Measurements from ENCODE around the gene MYOT.
"Not testable (repeated sequence)": the region's sequence is repeated elsewhere in the genome, so short reads cannot be mapped to it uniquely, and the experiment has no call there.

The MYOT gene, protein sequence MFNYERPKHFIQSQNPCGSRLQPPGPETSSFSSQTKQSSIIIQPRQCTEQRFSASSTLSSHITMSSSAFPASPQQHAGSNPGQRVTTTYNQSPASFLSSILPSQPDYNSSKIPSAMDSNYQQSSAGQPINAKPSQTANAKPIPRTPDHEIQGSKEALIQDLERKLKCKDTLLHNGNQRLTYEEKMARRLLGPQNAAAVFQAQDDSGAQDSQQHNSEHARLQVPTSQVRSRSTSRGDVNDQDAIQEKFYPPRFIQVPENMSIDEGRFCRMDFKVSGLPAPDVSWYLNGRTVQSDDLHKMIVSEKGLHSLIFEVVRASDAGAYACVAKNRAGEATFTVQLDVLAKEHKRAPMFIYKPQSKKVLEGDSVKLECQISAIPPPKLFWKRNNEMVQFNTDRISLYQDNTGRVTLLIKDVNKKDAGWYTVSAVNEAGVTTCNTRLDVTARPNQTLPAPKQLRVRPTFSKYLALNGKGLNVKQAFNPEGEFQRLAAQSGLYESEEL

DNA sequence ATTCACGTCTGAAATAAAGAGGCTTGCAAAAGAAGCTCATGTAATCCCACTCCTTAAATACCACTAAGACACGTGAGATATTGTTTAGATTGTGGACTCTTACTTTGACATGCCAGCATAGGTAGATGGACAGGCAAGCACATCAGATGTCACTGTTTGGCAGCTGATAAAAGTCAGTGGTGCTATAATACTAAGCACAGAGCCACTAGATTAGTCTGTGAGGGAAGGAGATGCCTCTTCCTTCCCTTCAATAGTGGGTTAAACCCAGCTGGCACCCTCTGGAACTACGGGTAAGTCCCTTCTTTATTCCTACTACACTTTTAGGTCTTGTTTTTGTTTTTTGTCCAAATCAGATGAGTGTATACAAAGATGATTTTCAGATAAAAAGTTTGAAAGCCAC is at the start of gene MYOT:
Gene MYOT (plus strand): TSS at position 197 of the 400 bp plus-strand sequence. CDS start 2,792 bp downstream, outside the sequence.
- no peak for DNase-seq

DNA sequence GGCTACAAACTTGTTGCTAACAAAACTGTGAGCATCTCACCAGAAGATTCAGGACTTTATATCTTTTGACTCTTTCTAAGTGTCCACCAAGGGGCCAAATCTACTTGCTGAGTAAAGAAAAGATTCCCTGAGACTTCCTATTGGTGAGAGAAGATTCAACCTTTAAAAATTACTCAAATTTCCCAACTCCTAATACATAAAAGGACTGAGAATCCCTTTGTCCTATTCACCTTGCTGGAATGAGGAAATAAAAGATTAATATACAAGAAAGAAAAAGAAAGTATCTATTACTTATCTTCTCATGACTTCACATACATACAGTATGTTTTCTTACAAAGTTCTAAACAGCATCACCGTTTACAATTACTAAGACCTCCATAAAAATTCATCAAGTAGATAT is 47.9 kb upstream of the MYOT start:
- DNase-seq: no peak

DNA sequence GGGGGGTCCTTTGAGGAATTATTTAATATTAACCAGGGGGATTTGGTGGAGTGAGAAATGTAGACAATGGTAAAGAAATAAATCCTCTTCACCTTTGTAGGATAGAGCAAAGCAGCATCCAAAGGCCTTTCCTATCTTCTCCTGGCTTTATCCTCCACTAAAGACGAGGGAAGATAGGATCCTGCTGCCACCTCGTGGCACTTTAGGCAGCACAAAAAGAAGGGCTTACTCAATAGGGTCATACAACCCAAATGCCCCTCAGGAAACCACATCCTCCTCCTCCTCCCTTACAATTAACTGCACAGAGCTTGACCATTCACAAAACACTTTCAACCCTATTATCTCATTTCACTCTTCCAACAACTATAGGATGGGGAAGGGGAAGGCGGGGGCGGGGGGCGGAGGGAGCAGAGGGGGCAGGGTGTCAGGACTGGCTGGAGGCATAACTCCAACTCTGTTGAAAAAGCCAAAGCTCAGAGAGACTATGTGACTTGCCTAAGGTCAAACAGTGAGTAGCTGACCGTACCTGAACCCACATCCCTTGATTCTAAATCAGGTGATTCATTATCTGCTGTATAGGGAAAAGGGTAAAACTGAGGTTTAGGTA is 45.4 kb upstream of the MYOT start:
- no peak for DNase-seq

DNA sequence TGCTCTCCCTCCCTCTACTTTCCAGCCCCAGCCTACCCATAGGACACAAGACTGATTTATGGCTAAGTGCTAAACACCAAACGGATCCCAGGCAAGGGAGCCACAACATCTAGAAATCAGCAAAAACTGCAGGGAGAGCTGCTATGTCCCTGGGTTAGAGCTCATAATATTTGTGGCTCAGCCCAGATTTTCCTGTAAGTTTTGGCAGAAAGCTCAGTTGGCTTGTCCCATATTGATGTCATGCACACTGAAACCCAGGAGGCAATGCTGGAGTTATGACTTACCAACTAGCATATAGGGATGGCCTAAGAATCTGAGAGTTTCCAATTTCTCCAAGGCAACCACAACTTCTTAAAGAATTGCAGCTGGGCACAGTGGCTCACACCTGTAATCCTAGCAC is 44.7 kb upstream of the MYOT start:
- no peak for DNase-seq

DNA sequence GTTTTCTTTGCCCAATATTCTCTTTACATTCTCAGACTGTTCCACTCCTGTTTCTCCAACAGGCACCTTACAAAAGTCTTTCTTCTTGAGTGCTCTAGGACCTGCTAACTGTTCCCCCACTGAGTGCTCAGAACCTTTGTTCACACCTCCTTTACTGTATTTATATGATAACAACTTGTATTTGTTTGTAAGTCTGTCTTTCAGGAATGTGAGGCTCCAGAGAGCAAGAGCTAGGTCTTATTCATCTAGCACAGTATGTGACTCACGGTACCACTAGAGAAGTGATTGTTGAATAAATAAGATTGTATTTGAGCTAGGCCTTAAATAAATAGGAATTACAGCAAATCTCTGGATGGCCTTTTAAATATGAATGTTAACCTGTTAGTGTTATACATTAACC is 42.5 kb upstream of the MYOT start:
- DNase-seq: no peak

DNA sequence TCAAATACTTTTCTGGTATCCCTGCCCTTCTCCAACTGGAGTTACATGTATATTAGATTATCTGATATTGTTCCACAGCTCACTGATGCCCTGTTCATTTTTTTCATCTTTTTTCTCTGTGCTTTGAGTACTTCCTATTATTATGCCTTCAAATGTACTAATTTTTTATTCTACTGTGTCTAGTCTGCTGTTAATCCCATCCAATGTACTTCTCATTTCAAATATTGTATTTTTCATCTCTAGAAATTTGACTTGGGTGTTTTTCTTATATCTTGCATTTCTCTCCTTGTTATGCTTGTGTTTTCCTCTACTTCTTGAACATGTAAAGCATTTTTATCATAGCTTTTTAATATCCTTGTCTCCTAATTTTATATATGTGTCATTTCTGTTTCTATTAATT is 41.6 kb upstream of the MYOT start:
- no peak for DNase-seq

DNA sequence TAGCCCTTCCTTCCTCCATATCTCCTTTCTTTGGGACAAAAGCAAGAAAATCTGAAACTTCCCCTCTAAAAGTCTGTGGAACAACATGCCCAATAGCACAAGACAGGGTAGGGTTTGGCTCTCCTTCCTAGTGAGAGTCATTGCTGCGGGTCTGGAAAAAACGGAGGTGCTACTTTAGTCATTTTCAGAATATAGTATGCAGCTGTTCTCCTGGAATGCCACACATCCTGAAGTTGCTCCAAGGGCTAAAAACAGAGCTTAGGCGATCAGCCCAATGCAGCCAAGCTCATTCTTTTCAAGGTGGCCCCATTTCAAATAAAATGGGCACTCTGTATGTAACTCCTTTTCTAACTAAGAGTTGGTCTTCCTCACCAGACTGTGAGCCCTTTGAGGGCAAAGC is 39.5 kb upstream of the MYOT start:
- DNase-seq: no peak

DNA sequence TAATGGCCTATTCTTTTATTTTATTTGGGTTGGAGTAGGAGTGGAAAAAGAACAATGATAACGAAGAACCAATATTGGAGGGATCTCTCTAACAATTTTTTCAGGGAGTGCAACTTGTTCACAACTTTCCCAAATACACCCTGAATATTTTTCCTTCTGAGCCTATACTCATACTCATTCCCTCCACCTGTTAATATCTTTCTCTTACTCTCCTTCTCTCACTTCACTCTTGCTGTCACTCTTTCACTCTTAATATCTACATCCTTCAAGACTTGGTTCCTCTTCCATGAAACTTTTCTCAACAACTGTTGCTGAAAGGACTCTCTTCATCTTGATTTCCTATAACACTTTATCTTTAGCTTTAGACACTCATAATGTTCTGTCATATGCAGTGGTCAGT is 39.0 kb upstream of the MYOT start:
- no peak for DNase-seq

DNA sequence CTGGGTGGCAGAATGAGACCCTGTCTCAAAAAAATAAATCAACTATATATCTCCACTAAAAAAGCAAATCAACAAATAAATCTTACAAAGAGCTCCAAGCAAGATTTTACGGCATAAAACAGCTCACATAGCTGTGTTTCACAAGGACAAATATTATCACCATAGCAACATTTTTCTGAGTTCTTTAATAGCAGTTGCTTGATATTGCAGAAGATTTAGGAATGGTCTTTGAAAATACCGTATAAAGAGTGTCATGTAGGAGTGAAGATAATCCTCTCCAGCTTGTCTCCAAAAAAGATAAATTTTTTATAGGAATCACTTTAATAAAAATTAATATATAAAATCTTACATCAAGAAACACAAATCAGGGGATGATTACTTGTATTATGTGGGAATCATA is 36.6 kb upstream of the MYOT start:
- no peak for DNase-seq

DNA sequence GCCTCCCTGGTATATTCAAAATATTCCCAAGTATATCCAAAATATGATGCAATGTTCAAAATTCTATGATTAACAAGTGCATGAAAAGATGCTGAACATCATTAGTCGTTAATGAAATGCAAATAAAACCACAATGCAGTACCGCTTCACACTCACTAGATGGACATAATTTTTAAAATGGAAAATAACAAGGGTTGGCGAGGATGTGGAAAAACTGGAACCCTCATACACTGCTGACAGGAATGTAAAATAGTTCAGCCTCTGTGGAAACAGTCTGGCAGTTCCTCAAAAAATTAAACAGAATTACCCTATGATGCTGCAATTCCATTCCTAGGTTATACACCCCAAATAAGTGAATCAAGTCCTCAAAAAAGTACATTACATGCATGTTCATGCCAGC is 36.1 kb upstream of the MYOT start:
- no peak for DNase-seq

DNA sequence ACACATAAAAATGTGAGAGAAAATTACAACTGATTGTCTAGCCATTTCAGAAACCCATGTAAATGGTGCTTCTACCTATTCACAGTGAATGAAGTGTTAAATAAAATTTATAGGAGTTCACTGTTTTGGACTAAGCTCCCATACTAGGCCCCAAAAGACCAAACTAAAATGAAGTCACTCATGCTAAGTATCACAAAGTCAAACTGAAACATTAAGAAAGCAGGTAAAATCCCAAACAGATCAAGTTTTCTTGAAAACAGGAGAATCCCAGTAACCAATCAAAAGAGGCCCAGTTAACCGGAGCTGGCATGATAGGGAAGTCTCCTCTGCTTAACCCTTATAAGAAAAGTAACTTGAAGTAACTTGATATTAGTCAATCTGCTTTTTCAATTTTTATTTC is 35.2 kb upstream of the MYOT start:
- no peak for DNase-seq

DNA sequence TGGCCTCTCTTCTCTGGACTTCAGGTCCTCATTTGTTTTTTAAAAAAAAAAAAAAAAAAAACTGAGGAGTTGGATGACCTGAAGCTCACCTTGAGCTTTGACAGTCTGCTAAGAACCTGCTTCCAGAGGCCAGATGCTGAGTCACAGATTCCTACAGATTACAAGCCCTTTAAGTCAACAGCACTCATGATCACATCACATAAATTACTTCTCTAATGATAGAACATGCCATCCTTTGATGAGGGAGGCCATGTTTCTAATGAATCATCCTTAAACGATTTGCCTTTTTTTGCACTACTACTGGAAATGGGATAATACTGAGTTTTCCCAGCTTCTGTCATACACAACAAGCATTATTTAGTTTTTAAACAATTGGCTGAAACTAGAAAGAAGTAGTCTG is 34.2 kb upstream of the MYOT start:
- no peak for DNase-seq

DNA sequence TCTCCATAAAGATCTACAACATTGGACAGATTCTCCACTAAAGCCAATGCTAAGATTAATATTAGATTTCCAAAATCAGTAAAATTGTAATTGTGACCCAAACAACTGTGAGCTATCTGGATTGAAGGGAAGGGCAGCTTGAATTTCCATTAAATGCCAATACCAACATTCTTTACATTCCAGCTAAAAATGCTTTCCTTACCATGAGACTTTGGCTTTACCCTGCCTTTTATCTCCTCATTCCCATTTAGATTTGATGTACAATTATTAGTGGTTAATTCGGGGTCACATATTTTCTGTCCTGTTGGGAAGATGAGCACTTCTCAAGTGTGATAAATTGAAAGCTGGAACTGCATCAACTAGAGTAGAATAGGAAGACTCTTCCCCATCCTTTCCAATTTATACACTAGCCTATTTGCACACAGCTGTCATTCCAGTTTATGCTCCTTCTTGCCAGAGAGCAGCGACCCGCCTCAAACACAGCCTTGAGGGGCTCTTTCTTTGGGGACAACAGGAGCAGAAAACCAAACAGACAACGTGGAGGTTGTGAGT is 33.1 kb upstream of the MYOT start:
- DNase-seq: no peak

DNA sequence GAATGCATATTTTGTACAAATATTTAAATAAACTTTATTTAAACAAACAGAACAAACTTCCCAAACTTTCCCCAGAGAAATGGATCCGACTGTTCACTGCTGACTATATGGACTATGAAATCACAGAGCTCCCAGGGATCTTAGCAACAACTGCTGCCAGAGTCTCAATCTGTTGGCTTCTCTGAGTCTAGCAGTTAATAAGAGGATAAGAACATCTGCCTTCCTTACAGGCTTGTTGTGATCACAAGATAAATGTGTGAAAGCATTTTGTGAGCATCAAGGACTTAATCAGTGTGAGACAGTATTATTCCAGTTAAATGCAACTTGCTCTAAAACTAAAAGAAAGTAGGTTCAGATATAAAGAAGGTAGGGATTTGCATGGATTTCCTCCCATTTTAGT is 31.4 kb upstream of the MYOT start:
- DNase-seq: no peak

DNA sequence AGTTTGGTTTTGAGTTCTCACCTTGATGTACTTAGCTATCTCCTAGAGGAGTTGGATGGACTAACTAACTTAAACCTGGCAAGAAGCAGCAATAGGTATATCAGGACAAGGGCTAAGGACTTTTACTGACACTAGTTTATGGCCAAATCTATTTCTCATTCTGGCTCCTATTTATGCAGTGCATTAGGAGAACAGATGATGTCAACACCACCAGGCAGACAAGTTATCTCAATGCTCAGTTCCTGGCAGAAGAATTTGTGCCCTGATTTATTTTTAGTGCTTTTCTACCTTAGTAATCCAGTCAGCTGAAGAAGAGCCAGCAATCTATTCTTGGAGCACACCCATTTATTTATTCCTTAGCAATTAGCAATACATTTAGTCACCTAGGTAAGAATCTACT is 30.7 kb upstream of the MYOT start:
- no peak for DNase-seq

DNA sequence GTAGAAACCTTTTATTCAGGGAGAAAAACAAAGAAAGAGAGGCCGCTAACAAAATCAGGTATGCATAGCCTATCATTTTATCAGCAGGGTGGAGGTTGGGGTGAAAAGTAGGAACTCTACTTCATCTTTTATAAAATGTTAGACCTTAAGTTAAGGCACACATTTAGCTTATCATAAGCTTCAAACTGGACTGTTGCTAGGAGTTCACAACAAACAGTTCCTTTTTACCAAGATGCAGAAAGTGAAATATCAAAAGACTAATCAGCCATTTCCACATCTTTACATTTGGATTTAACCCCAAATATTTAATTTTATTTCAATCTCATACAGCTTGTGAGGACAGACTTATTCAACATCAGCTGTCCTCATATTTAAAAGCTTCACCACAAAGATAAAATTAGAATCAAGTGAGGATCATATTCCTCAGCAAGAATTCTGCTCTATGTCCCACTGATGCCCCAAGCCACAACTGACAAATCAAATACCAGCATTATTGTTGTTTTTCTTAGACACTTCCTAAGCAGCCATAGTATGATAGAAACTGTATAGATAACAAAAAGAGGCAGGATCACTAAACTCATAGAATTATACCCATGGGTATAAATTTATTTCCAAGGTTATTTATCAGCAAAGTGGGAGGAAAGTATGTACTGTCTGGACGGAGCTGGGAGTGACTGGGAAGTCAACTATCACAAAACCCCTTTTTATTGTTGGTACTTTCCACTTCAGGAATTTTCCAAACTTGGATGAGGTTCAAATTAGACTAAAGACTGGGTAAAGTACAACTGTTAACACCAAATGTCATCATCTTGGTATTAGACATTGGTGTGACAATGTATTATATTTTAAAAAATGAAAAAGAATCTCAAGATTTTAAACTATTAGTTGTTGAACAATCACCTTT is 29.9 kb upstream of the MYOT start:
- no peak for DNase-seq

DNA sequence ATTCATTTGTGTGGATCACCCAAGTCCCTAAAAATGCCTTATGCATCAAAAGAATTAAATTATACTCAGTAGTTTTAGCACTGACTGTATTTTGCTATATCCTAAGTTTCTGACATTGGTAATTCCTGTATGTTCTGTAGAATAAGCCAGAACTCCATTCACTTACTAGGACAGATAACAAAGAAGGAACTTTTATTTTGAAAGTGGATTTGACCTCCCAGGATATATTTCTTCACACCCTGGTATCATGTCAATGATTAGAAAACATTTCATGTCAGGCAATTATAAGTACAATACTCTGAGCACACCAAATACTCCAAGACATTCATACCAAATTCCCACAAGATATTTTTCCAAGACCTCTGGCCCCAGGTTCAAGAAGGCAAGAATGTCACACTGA is 28.7 kb upstream of the MYOT start:
- DNase-seq: no peak

DNA sequence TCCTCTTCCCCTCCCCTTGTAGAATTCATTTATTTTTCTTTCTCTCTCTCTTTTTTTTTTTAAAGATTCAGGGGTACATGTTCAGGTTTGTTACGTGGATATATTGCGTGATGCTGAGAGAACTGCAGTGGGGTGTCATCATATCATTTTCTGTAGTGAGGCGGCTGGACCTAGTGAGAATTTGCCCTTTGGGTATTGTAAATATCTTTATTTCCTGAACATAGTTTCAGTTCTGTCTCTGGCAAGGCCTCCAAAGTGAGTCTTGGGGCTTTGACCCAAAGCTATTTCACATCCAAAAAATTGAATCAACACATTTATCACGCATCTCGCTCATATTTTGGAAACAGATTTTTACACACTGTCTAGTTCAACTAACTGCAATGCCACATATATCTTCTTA is 25.4 kb upstream of the MYOT start:
- no peak for DNase-seq

DNA sequence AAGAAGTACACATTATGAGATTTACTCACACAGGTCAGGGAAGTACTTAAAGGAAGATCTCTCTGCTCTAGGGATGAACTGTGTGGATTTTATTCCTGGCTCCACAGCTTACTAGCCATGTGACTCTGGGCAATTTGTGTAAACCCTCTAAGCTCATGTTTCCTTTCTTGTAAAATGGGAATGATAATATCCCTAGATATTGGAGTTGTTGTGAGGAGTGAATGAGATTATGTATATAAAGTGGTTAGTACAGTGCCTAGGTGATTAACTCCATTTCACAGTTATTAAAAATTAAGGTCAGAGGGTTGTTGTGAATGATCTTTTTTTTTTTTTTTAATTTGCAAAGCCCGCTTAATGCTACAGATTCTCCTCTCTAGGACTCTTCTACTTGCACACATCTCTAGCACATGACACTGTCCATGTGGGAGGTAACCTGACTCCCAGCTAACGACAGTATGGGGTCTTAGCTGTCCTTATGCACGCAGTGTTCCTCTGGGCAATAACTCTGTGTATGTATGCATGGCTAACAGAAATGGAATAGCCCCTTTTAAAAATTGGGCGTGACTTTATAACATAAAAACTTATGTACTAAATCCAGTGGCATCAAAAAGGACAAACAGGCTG is 23.9 kb upstream of the MYOT start:
- DNase-seq: no peak

DNA sequence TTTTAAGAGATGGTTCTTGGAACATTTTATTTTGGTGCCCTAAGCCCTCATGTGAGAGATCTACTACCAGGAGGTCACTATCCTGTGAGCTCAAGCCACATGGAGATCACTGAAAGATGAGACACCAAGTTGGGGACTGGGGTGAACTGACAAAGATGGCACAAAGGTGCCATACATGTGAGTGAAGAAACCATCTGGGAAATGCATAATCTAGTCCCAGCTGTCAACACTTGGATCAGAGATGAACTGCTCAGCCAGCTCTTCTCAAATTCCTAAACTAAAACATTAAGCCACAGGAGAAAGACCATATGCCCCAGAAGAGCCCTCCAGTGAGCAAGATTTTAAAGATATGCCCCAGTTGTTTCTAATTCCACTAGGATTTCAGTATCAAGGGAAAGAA is 22.2 kb upstream of the MYOT start:
- DNase-seq: no peak

DNA sequence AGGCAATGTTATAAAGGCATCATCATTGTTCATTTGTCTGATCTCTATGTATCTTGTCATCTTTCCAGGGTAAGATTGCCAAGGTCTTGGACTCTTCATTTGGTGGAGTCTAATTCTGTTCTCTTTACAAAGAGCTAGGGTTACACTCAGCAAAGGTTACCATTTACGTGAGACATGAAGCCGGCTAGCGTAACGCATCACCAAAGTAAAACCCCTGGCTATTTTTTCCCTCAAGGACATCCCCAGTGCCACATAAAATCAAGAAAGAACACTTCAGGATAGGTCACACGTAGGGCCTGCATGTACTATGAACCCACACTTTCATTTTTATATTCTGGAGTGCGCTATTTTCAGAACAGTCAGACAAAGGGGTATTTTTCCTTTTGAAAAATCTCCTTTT is 20.0 kb upstream of the MYOT start:
- no peak for DNase-seq

DNA sequence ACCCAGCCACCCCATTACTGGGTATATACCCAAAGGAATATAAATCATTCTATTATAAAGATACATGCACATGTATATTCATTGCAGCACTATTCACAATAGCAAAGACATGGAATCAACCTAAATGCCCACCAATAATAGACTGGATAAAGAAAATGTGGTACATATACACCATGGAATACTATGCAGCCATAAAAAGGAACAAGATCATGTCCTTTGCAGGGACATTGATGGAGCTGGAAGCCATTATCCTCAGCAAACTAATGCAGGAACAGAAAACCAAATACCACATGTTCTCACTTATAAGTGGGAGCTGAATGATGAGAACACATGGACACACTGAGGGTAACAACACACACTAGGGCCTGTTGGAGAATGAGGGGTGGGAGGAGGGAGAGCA is 14.5 kb upstream of the MYOT start:
- DNase-seq: not testable (repeated sequence)

DNA sequence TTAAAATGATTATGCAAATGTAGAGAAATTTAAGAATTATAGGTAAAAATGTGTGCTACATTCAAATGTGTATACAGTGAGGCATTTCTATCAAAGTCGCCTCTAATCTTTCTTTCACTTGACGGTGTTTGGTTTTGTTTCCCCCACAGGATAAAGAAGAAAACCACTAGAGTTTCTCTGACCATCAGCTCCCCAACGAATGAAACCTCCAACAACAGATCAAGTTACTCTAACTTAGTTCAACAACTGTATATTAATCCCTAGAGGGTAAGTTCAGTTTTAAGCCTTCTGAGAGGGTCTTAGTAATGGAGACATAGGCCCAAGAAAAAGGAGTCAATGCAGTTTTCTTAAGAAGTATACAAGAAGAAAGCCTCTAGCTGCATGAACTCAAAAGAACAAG is 11.5 kb upstream of the MYOT start:
- DNase-seq: no peak

All from activated T-cell treated with anti-CD3 and anti-CD28 coated beads for 4 hours (primary cell).